H9 (cell line): ENCODE results near the gene MSX2. TPM values are rescaled to one million over a fixed set of nuclear protein-coding genes. Genes with fewer than 3 reads are reported as not detected.

Experiments used
- DNase-seq: peaks from one replicate; pipeline ENCODE4 v3.0.0-alpha.2; 2017
- H2AFZ ChIP-seq: one replicate; pipeline ENCODE4 v1.6.1; 2013; ENCODE audit warnings: mild to moderate bottlenecking, low read length, control low read depth, moderate library complexity
- H2AK5ac ChIP-seq: 2 replicates; pipeline ENCODE4 v1.6.1; 2013; ENCODE audit warnings: low read length, control low read depth, mixed read lengths; ENCODE audit not compliant: insufficient read length
- H2BK120ac ChIP-seq: one replicate; pipeline ENCODE4 v1.6.1; 2013; ENCODE audit warnings: low read depth, mild to moderate bottlenecking, low read length, control low read depth, inconsistent platforms; ENCODE audit not compliant: poor library complexity, severe bottlenecking
- H2BK12ac ChIP-seq: 2 replicates; pipeline ENCODE4 v1.6.1; 2013; ENCODE audit warnings: low read length, control low read depth, mixed read lengths, low read depth; ENCODE audit not compliant: insufficient read length
- H2BK15ac ChIP-seq: 2 replicates; pipeline ENCODE4 v1.6.1; 2013; ENCODE audit warnings: low read depth, low read length, control low read depth
- H2BK20ac ChIP-seq: one replicate; pipeline ENCODE4 v1.6.1; 2013; ENCODE audit warnings: low read depth, mild to moderate bottlenecking, low read length, control low read depth, inconsistent platforms; ENCODE audit not compliant: poor library complexity, severe bottlenecking
- H2BK5ac ChIP-seq: 2 replicates; pipeline ENCODE4 v1.6.1; 2013; ENCODE audit warnings: low read length, control low read depth, mixed read lengths; ENCODE audit not compliant: insufficient read length
- H3K14ac ChIP-seq: 2 replicates; pipeline ENCODE4 v1.6.1; 2013; ENCODE audit warnings: low read length, control low read depth; ENCODE audit not compliant: insufficient read depth
- H3K18ac ChIP-seq: 2 replicates; pipeline ENCODE4 v1.6.1; 2013; ENCODE audit warnings: low read depth, mild to moderate bottlenecking, mixed read lengths, low read length, control low read depth; ENCODE audit not compliant: insufficient read length
- H3K23ac ChIP-seq: 2 replicates; pipeline ENCODE4 v1.6.1; 2013; ENCODE audit warnings: low read length, control low read depth, mixed read lengths, low read depth; ENCODE audit not compliant: insufficient read length
- H3K23me2 ChIP-seq: 2 replicates; pipeline ENCODE4 v1.6.1; 2013; ENCODE audit warnings: low read depth, mild to moderate bottlenecking, mixed read lengths, low read length, control low read depth; ENCODE audit not compliant: insufficient read length, poor library complexity, severe bottlenecking
- H3K27ac ChIP-seq: 2 replicates; pipeline ENCODE4 v1.5.1; 2013; ENCODE audit warnings: low read length, control low read depth, mixed read lengths, low read depth; ENCODE audit not compliant: insufficient read length
- H3K27me3 ChIP-seq: 2 replicates; pipeline ENCODE4 v1.6.1; 2013; ENCODE audit warnings: low read length, control low read depth, inconsistent platforms; ENCODE audit not compliant: insufficient read depth
- H3K4ac ChIP-seq: 2 replicates; pipeline ENCODE4 v1.6.1; 2013; ENCODE audit warnings: low read depth, mild to moderate bottlenecking, control low read depth, inconsistent platforms, low read length, moderate library complexity
- H3K4me1 ChIP-seq: 2 replicates; pipeline ENCODE4 v1.6.1; 2013; ENCODE audit warnings: low read length, control low read depth, inconsistent platforms; ENCODE audit not compliant: insufficient read depth
- H3K4me2 ChIP-seq: 2 replicates; pipeline ENCODE4 v1.6.1; 2013; ENCODE audit warnings: low read length, control low read depth, mixed read lengths; ENCODE audit not compliant: insufficient read length, insufficient read depth
- H3K56ac ChIP-seq: 2 replicates; pipeline ENCODE4 v1.6.1; 2013; ENCODE audit warnings: low read depth, mild to moderate bottlenecking, mixed read lengths, low read length, control low read depth; ENCODE audit not compliant: insufficient read length
- H3K79me1 ChIP-seq: 2 replicates; pipeline ENCODE4 v1.6.1; 2013; ENCODE audit warnings: low read depth, mild to moderate bottlenecking, moderate library complexity, low read length, control low read depth, inconsistent platforms; ENCODE audit not compliant: insufficient read depth, poor library complexity, severe bottlenecking
- H3K79me2 ChIP-seq: 2 replicates; pipeline ENCODE4 v1.6.1; 2013; ENCODE audit warnings: low read length, control low read depth, inconsistent platforms; ENCODE audit not compliant: insufficient read depth
- H3K9ac ChIP-seq: 2 replicates; pipeline ENCODE4 v1.6.1; 2013; ENCODE audit warnings: low read length, control low read depth, mixed read lengths; ENCODE audit not compliant: insufficient read length; ENCODE audit errors: extremely low read depth
- H3K9me3 ChIP-seq: one replicate; pipeline ENCODE4 v1.6.1; 2013; ENCODE audit warnings: low read depth, low read length, inconsistent platforms; ENCODE audit not compliant: control insufficient read depth
- H3T11ph ChIP-seq: one replicate; pipeline ENCODE4 v1.6.1; 2013; ENCODE audit warnings: mild to moderate bottlenecking, low read length, control low read depth, inconsistent platforms
- H4K20me1 ChIP-seq: one replicate; pipeline ENCODE4 v1.6.1; 2013; ENCODE audit not compliant: control insufficient read depth, insufficient read length, insufficient read depth
- H4K5ac ChIP-seq: 2 replicates; pipeline ENCODE4 v1.6.1; 2013; ENCODE audit warnings: low read depth, mild to moderate bottlenecking, mixed read lengths, low read length, control low read depth; ENCODE audit not compliant: insufficient read length
- H4K8ac ChIP-seq: replicated peaks from 2 replicates; pipeline ENCODE4 v1.6.1; 2013; ENCODE audit warnings: low read length, control low read depth, mixed read lengths, low read depth; ENCODE audit not compliant: insufficient read length
- H4K91ac ChIP-seq: 2 replicates; pipeline ENCODE4 v1.6.1; 2013; ENCODE audit warnings: low read depth, mild to moderate bottlenecking, moderate library complexity, mixed read lengths, low read length, control low read depth; ENCODE audit not compliant: insufficient read length
- H3K27ac Mint-ChIP-seq, 3 experiments: 2 replicates in 2 of 3; 3 replicates in 1 of 3; pipeline ENCODE4 v1.8.0; 2020 to 2021; ENCODE audit warnings: mixed read lengths in 3 of 3, mild to moderate bottlenecking in 1 of 3, moderate library complexity in 1 of 3
- H3K27me3 Mint-ChIP-seq: 2 replicates; pipeline ENCODE4 v1.8.0; 2021; ENCODE audit warnings: low read depth, mild to moderate bottlenecking, moderate library complexity, mixed read lengths
- H3K36me3 Mint-ChIP-seq, 3 experiments: 2 replicates in 2 of 3; 3 replicates in 1 of 3; pipeline ENCODE4 v1.8.0; 2020 to 2021; ENCODE audit warnings: low read depth in 3 of 3, mixed read lengths in 3 of 3; ENCODE audit not compliant: insufficient read depth in 1 of 3
- H3K4me1 Mint-ChIP-seq, 2 experiments: 2 replicates each; pipeline ENCODE4 v1.8.0; 2020; ENCODE audit warnings: mixed read lengths in 2 of 2
- H3K4me3 Mint-ChIP-seq, 2 experiments: 2 replicates in 1 of 2; 3 replicates in 1 of 2; pipeline ENCODE4 v1.8.0; 2020 to 2021; ENCODE audit warnings: mild to moderate bottlenecking in 2 of 2, mixed read lengths in 2 of 2, moderate library complexity in 1 of 2
- H3K9me3 Mint-ChIP-seq, 2 experiments: 2 replicates in 1 of 2; 3 replicates in 1 of 2; pipeline ENCODE4 v1.8.0; 2020; ENCODE audit warnings: mild to moderate bottlenecking in 2 of 2, mixed read lengths in 2 of 2, moderate library complexity in 1 of 2
- CTCF ChIP-seq: fragments of 200-600 bp; sonication (generic); conservative IDR thresholded peaks from 3 replicates; pipeline ENCODE4 v1.8.0; 2021; ENCODE audit warnings: antibody characterized with exemption, mild to moderate bottlenecking
- WGBS: extraction: QIAGEN DNeasy Blood & Tissue Kit; methylation state at CpG from one replicate; pipeline ENCODE4 v1.1.7; 2013; ENCODE audit warnings: missing lambda C conversion rate, low lambda C conversion rate, mixed read lengths; ENCODE audit not compliant: insufficient read length; ENCODE audit errors: extremely low coverage; 5-methylcytosine and 5-hydroxymethylcytosine counted together
- total RNA-seq: library from RNA; stranded (reverse); gene quantifications from 2 replicates; pipeline ENCODE4 v1.2.1, GENCODE V29; 2021

The MSX2 gene
- total RNA-seq, 1 experiment from 2014 or later: 0.35 TPM

DNA sequence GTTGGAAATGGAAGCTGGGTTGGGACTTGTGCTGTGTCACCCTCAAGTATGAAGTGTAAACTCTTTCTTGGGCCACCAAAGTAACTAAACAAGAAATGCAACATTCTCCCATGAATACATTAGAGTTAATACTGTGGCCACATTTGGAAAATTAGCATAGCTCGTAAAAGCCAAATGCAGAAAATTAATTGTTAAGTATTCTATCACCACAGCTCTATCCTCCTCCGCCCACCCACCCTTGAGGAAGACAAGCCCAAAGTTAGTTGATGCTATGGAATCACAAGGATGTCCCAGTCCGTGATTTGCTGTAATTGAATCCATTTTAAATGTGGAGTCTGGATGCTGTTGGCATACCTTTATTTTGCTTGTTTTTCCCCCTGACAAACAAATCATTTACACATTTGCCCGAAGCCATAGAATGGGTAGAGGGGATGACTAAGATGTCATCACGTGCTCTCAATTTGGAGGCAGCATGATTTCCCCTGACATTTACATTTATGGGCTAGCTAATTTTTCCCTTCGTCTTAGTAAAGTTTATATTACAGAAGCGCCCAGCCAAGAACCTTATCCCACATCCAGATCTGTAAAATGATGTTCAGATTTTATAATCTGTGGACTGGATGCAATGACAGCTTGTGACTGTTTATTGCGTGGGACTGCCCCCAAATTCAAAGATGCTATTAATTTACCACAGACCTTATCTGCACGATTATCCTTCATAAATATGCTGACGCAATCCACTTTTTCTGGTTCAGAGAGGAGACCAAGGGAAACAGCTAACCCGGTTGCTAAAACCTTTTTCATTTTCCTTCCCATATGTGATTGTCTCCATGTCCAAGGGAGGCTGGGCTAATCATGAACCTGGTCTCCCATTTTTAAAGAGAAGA, 3.7 kb downstream of the MSX2 start:
- no peak for DNase-seq
- H2BK12ac ChIP-seq: no peak overlapping the region
- H3K27ac ChIP-seq: no peak overlapping the region
- no peak overlapping the region for H2AFZ ChIP-seq
- no peaks in the 10 kb centered on the region; the same call in 1 of the 2 replicates for H3K4me1 ChIP-seq
- H3K56ac ChIP-seq: no peak overlapping the region
- Mint-ChIP-seq H3K27me3 (peaks cover 99% of the 10 kb centered on the region), H3K4me3 (peak overlapping the region in 1 of 2 experiments; percentile 29; a peak in 1 of 5 replicates), H3K4me1 (peaks cover 42 to 67% of the 10 kb centered on the region in 2 experiments), H3K9me3 (peaks cover 0 to 2% of the 10 kb centered on the region in 2 experiments; a peak in 2 of 5 replicates), H3K27ac (no peak overlapping the region), H3K36me3 (peaks cover 0 to 1% (median 0%) of the 10 kb centered on the region in 3 experiments; a peak in 2 of 7 replicates)
- no peak overlapping the region for H2BK15ac ChIP-seq
- H3K23ac ChIP-seq: no peak overlapping the region
- WGBS: no CpG with 5 or more reads among the region's 11 CpGs
- H4K8ac ChIP-seq: no peak overlapping the region
- H3K4me2 ChIP-seq: no peak overlapping the region
- no peak overlapping the region for H2BK5ac ChIP-seq
- no peak overlapping the region for H2BK20ac ChIP-seq
- H3K18ac ChIP-seq: no peak overlapping the region
- H3K14ac ChIP-seq: no peak overlapping the region
- peaks cover 21% of the 10 kb centered on the region for H3K23me2 ChIP-seq
- no peak overlapping the region for H4K5ac ChIP-seq
- no peak overlapping the region for H3K9ac ChIP-seq
- H3K4ac ChIP-seq: no peak overlapping the region
- H3K27me3 ChIP-seq: peaks cover 89% of the 10 kb centered on the region
- H3K9me3 ChIP-seq: no peaks in the 10 kb centered on the region
- no peak for TF ChIP-seq CTCF
- no peaks in the 10 kb centered on the region for H4K20me1 ChIP-seq
- no peak overlapping the region for H2AK5ac ChIP-seq
- H3T11ph ChIP-seq: no peak overlapping the region
- no peak overlapping the region for H4K91ac ChIP-seq
- no peak overlapping the region for H2BK120ac ChIP-seq
- H3K79me2 ChIP-seq: no peaks in the 10 kb centered on the region
- H3K79me1 ChIP-seq: no peaks in the 10 kb centered on the region
